GM21786 (cell line): Measurements from ENCODE around the gene FAM89B.
"Not testable (repeated sequence)": the region's sequence is repeated elsewhere in the genome, so short reads cannot be mapped to it uniquely, and the experiment has no call there.

ENCODE experiments used
- ATAC-seq: cut with Tn5 transposase; IDR thresholded peaks from one replicate; pipeline ENCODE4 v1.9.1; 2021; ENCODE audit not compliant: unreplicated experiment

Gene FAM89B

GRCh38 chr11:65572356-65573051 lies at the start of gene FAM89B:
TSS of gene FAM89B (plus strand) at chr11:65572538. CDS start at chr11:65572670, 132 bp downstream.
- ATAC-seq, result no peak

- ATAC-seq, result not testable (repeated sequence)
These were observed 49.4 kb upstream of the FAM89B start for GRCh38 chr11:65522718-65523630.

GRCh38 chr11:65523631-65523968 lies 48.7 kb upstream of the FAM89B start:
- not testable (repeated sequence) for ATAC-seq

- no peak for ATAC-seq
These were observed 48.2 kb upstream of the FAM89B start for GRCh38 chr11:65524014-65524740.

GRCh38 chr11:65524741-65525545 lies 47.4 kb upstream of the FAM89B start, which contains the start of gene SCYL1:
TSS of gene SCYL1 (plus strand) at chr11:65525083. CDS start at chr11:65525154, 71 bp downstream.
- ATAC-seq, result peak; percentile 46

GRCh38 chr11:65525546-65526480 lies 46.5 kb upstream of the FAM89B start:
- ATAC-seq, result no peak

GRCh38 chr11:65526744-65527143 lies 45.6 kb upstream of the FAM89B start:
- ATAC-seq, result no peak

GRCh38 chr11:65528819-65529350 lies 43.5 kb upstream of the FAM89B start:
- ATAC-seq, result no peak

- no peak for ATAC-seq
These were observed 42.7 kb upstream of the FAM89B start for GRCh38 chr11:65529475-65530156.

- ATAC-seq, result no peak
These were observed 42.2 kb upstream of the FAM89B start for GRCh38 chr11:65530157-65530496.

- ATAC-seq, result no peak
These were observed 39.8 kb upstream of the FAM89B start for GRCh38 chr11:65532388-65533064.

GRCh38 chr11:65535102-65535501 lies 37.2 kb upstream of the FAM89B start:
- ATAC-seq, result no peak

GRCh38 chr11:65536412-65537295 lies 35.7 kb upstream of the FAM89B start:
- ATAC-seq, result no peak

- no peak for ATAC-seq
These were observed 35.1 kb upstream of the FAM89B start for GRCh38 chr11:65537296-65537597.

- ATAC-seq, result no peak
These were observed 34.6 kb upstream of the FAM89B start for GRCh38 chr11:65537620-65538231.

GRCh38 chr11:65538232-65538914 lies 34.0 kb upstream of the FAM89B start:
- no peak for ATAC-seq
